ENCODE results near the gene LRRC8A. TPM values are rescaled to one million over a fixed set of nuclear protein-coding genes. Genes with fewer than 3 reads are reported as not detected.

Gene LRRC8A
- total and polyA plus RNA-seq, 2 of the 13 experiments (the other 11 are each of a cell fraction or from before 2014, with no cell fraction given) = 16.1 to 40.6 TPM

- BruUV-seq (replicated peaks) = no TSS peak
- FAIRE-seq (no peak), ATAC-seq (peak; percentile 39; the same call in 2 of the 3 replicates), DNase-seq (ENCODE audit: low spot score) (no peak)
- peaks cover 2% of the 10 kb centered on the region for H3K79me2 ChIP-seq (ENCODE audit: insufficient read depth, low read length)
- no peaks in the 10 kb centered on the region for H3K27me3 ChIP-seq (ENCODE audit: control insufficient read depth in 1 of 2, insufficient read depth in 2 of 2, low read length in 2 of 2)
- peaks cover 7 to 34% of the 10 kb centered on the region in 2 experiments; a peak in 4 of 5 replicates for H3K36me3 ChIP-seq (replicated peaks in 1 of 2; ENCODE audit: control insufficient read depth in 1 of 2, insufficient read depth in 2 of 2, low read length in 2 of 2)
- H3K27ac ChIP-seq (ENCODE audit: extremely low read length, insufficient read depth, low read length) = no peak overlapping the region
- POLR2A ChIA-PET = no interaction called here
- H3K4me3 ChIP-seq (replicated peaks in 1 of 3; ENCODE audit: insufficient read depth in 1 of 3, low read depth in 2 of 3, low read length in 3 of 3) = no peak overlapping the region
- H3K9ac ChIP-seq (ENCODE audit: insufficient read depth, low read depth, low read length) = no peak overlapping the region
- TF ChIP-seq ZBTB7A (CRISPR knock-in tag; IDR thresholded peaks at IDR 0.05) (no peak), TERF1 (CRISPR knock-in tag; IDR thresholded peaks at IDR 0.05) (no peak)
- no peaks in the 10 kb centered on the region for H4K20me1 ChIP-seq (ENCODE audit: insufficient read depth, low read length)
- 89% methylated on average over 8 of the region's 8 CpGs for WGBS (ENCODE audit: low lambda C conversion rate)
- CTCF ChIA-PET (ENCODE audit: low intra/inter-chr PET ratio, low total read pairs) = no interaction called here
- intact Hi-C loops (cut with micrococcal nuclease; ENCODE audit: unreplicated experiment) (no loop called here), in situ Hi-C loops (cut with HindIII; ENCODE audit: extremely low pct_ligation_motif_present, low pct_unique_long_range_greater_than_20kb) (no loop called here)
- H2AFZ ChIP-seq (ENCODE audit: low read length) = no peak overlapping the region
- H3K4me1 ChIP-seq (ENCODE audit: insufficient read depth, low read length) = peaks cover 8% of the 10 kb centered on the region; the same call in 1 of the 2 replicates
- no peaks in the 10 kb centered on the region for H3K9me3 ChIP-seq (ENCODE audit: low read length)
- H3K4me2 ChIP-seq (ENCODE audit: low read depth, low read length) = no peak overlapping the region
Measured at GRCh38 chr9:128899566-128900322, 17.8 kb downstream of the LRRC8A start.

- H3K27ac ChIP-seq (ENCODE audit: extremely low read length, insufficient read depth, low read length) = no peak overlapping the region
Measured at GRCh38 chr9:128901379-128901778, 19.4 kb downstream of the LRRC8A start.

More at GRCh38 chr9:128901379-128901778, 19.4 kb downstream of the LRRC8A start:
- POLR2A ChIA-PET = no interaction called here
- Histone ChIP-seq H2AFZ (ENCODE audit: low read length) (no peak overlapping the region), H3K4me1 (ENCODE audit: insufficient read depth, low read length) (peaks cover 24% of the 10 kb centered on the region), H4K20me1 (ENCODE audit: insufficient read depth, low read length) (no peaks in the 10 kb centered on the region), H3K36me3 (replicated peaks in 1 of 2; ENCODE audit: control insufficient read depth in 1 of 2, insufficient read depth in 2 of 2, low read length in 2 of 2) (peaks cover 7 to 21% of the 10 kb centered on the region in 2 experiments; a peak in 4 of 5 replicates), H3K4me2 (ENCODE audit: low read depth, low read length) (no peak overlapping the region), H3K27me3 (ENCODE audit: control insufficient read depth in 1 of 2, insufficient read depth in 2 of 2, low read length in 2 of 2) (no peaks in the 10 kb centered on the region), H3K9ac (ENCODE audit: insufficient read depth, low read depth, low read length) (no peak overlapping the region), H3K79me2 (ENCODE audit: insufficient read depth, low read length) (peaks cover 4% of the 10 kb centered on the region), H3K4me3 (replicated peaks in 1 of 3; ENCODE audit: insufficient read depth in 1 of 3, low read depth in 2 of 3, low read length in 3 of 3) (no peak overlapping the region), H3K9me3 (ENCODE audit: low read length) (no peaks in the 10 kb centered on the region)
- in situ Hi-C loops (cut with HindIII; ENCODE audit: extremely low pct_ligation_motif_present, low pct_unique_long_range_greater_than_20kb) (no loop called here), intact Hi-C loops (cut with micrococcal nuclease; ENCODE audit: unreplicated experiment) (no loop called here)
- FAIRE-seq = no peak
- no peak for DNase-seq (ENCODE audit: low spot score)
- no TSS peak for BruUV-seq (replicated peaks)
- TF ChIP-seq TBL1XR1 (IDR thresholded peaks at IDR 0.05; ENCODE audit: borderline replicate concordance, low read length, partially characterized antibody) = no peak
- peak; percentile 67 for TF ChIP-seq ZNF121 (CRISPR knock-in tag; IDR thresholded peaks at IDR 0.05)
- TF ChIP-seq NAIF1 (CRISPR knock-in tag; IDR thresholded peaks at IDR 0.05; ENCODE audit: borderline replicate concordance) = no peak
- no peak for TF ChIP-seq DR1 (CRISPR knock-in tag; IDR thresholded peaks at IDR 0.05)
- no peak for ATAC-seq
- WGBS (ENCODE audit: low lambda C conversion rate) = 96% methylated on average over 5 of the region's 7 CpGs
- CTCF ChIA-PET (ENCODE audit: low intra/inter-chr PET ratio, low total read pairs) = no interaction called here
